ENCODE results near the gene PAPSS1.

GRCh38 chr4:107710493-107711459 lies 9.3 kb downstream of the PAPSS1 start:
- TF ChIP-seq CTCF (conservative IDR thresholded peaks at IDR 0.05 in 1 of 2, IDR thresholded peaks at IDR 0.05 in 1 of 2; ENCODE audit: low read depth in 1 of 2, low read length in 2 of 2) (no peak), EZH2 (IDR thresholded peaks at IDR 0.05; ENCODE audit: low read length, missing control alignments) (no peak)

Data from fibroblast of lung (primary cell).